Fibroblast of lung (primary cell): ENCODE data around the gene APOA1. TPM values are rescaled to one million over a fixed set of nuclear protein-coding genes. Genes with fewer than 3 reads are reported as not detected.

Source experiments
- DNase-seq, 2 donors: peaks; one replicate each; pipeline versions ENCODE4 v3.0.0 to v3.0.0-alpha.2; 2010; ENCODE audit warnings: low read depth in 2 of 2
- H2AFZ ChIP-seq: 2 replicates; pipeline ENCODE4 v1.5.1; 2012; ENCODE audit warnings: low read length, control low read depth, inconsistent platforms
- H3K27ac ChIP-seq: 2 replicates; pipeline ENCODE4 v1.5.1; 2011; ENCODE audit warnings: low read length, control low read depth; ENCODE audit not compliant: insufficient read depth
- H3K27me3 ChIP-seq: 2 replicates; pipeline ENCODE4 v1.5.1; 2011; ENCODE audit warnings: mild to moderate bottlenecking, low read length; ENCODE audit not compliant: control insufficient read depth, insufficient read depth
- H3K36me3 ChIP-seq: 2 replicates; pipeline ENCODE4 v1.5.1; 2011; ENCODE audit warnings: low read length; ENCODE audit not compliant: control insufficient read depth, insufficient read depth
- H3K4me1 ChIP-seq: 2 replicates; pipeline ENCODE4 v1.5.1; 2011; ENCODE audit warnings: low read length; ENCODE audit not compliant: control insufficient read depth, insufficient read depth; ENCODE audit errors: extremely low read depth
- H3K4me2 ChIP-seq: 2 replicates; pipeline ENCODE4 v1.5.1; 2011; ENCODE audit warnings: low read length, control low read depth; ENCODE audit not compliant: insufficient read depth; ENCODE audit errors: extremely low read depth
- H3K4me3 ChIP-seq, 4 experiments: fragments of 200-600 bp in 1 of 4; sonication (generic) in 1 of 4; replicated peaks in 1 of 4; 2 replicates each; pipeline ENCODE4 v1.5.1; 2011 to 2016; ENCODE audit warnings: low read length in 4 of 4, low read depth in 3 of 4, mild to moderate bottlenecking in 3 of 4, control low read depth in 2 of 4, inconsistent platforms in 1 of 4, mixed read lengths in 1 of 4; ENCODE audit not compliant: insufficient read depth in 1 of 4; ENCODE audit errors: control extremely low read depth in 1 of 4
- H3K79me2 ChIP-seq: 2 replicates; pipeline ENCODE4 v1.5.1; 2012; ENCODE audit warnings: mild to moderate bottlenecking, low read length, inconsistent platforms; ENCODE audit not compliant: control insufficient read depth, insufficient read depth
- H3K9ac ChIP-seq: 2 replicates; pipeline ENCODE4 v1.5.1; 2011; ENCODE audit warnings: mild to moderate bottlenecking, low read length, control low read depth; ENCODE audit not compliant: insufficient read depth
- H3K9me3 ChIP-seq: 2 replicates; pipeline ENCODE4 v1.5.1; 2012; ENCODE audit warnings: low read depth, low read length; ENCODE audit not compliant: control insufficient read depth, insufficient read depth
- H4K20me1 ChIP-seq: 2 replicates; pipeline ENCODE4 v1.5.1; 2011; ENCODE audit warnings: low read length; ENCODE audit not compliant: control insufficient read depth, insufficient read depth; ENCODE audit errors: extremely low read depth
- CTCF ChIP-seq, 2 donors: IDR thresholded peaks in 1 of 2; conservative IDR thresholded peaks in 1 of 2; 1 replicate in 1 of 2; 2 replicates in 1 of 2; pipeline ENCODE4 v1.5.1; 2011 to 2012; ENCODE audit warnings: low read length in 2 of 2, control low read depth in 1 of 2, inconsistent platforms in 1 of 2, low read depth in 1 of 2, mild to moderate bottlenecking in 1 of 2
- EZH2 ChIP-seq: IDR thresholded peaks from 2 replicates; pipeline ENCODE4 v1.5.1; 2012; ENCODE audit warnings: low read length, control low read depth, mild to moderate bottlenecking; ENCODE audit errors: missing control alignments
- polyA plus RNA-seq, 2 donors: library from polyadenylated mRNA; depleted of rRNA in 1 of 2; stranded (reverse) in 1 of 2; unstranded in 1 of 2; fragments of >200 nt; gene quantifications; 2 replicates each; pipeline ENCODE4 v1.2.1, GENCODE V29; 2011 to 2012; ENCODE audit warnings: missing spikeins in 1 of 2
- total RNA-seq: library from RNA; depleted of rRNA; stranded (reverse); fragments of >200 nt; gene quantifications from 2 replicates; pipeline ENCODE4 v1.2.1, GENCODE V29; 2014

Gene APOA1
- total and polyA plus RNA-seq, 2 donors (not counting 1 experiment from before 2014, with no cell fraction given) = 0.05 TPM; not detected in 1

GRCh38 chr11:116831790-116832349 is 5.6 kb downstream of the APOA1 start:
- Histone ChIP-seq H3K4me1 (peaks cover 7% of the 10 kb centered on the region), H3K9me3 (no peaks in the 10 kb centered on the region), H3K36me3 (no peaks in the 10 kb centered on the region), H3K27me3 (no peaks in the 10 kb centered on the region), H3K9ac (no peak overlapping the region), H3K4me3 (no peak overlapping the region), H2AFZ (no peak overlapping the region), H3K27ac (no peak overlapping the region), H3K79me2 (no peaks in the 10 kb centered on the region), H4K20me1 (no peaks in the 10 kb centered on the region), H3K4me2 (no peak overlapping the region)
- TF ChIP-seq CTCF (conservative IDR thresholded peaks at IDR 0.05 in 1 of 2, IDR thresholded peaks at IDR 0.05 in 1 of 2; ENCODE audit: low read depth in 1 of 2, low read length in 2 of 2) = no peak
- no peak for TF ChIP-seq EZH2
- no peak for DNase-seq

DNA sequence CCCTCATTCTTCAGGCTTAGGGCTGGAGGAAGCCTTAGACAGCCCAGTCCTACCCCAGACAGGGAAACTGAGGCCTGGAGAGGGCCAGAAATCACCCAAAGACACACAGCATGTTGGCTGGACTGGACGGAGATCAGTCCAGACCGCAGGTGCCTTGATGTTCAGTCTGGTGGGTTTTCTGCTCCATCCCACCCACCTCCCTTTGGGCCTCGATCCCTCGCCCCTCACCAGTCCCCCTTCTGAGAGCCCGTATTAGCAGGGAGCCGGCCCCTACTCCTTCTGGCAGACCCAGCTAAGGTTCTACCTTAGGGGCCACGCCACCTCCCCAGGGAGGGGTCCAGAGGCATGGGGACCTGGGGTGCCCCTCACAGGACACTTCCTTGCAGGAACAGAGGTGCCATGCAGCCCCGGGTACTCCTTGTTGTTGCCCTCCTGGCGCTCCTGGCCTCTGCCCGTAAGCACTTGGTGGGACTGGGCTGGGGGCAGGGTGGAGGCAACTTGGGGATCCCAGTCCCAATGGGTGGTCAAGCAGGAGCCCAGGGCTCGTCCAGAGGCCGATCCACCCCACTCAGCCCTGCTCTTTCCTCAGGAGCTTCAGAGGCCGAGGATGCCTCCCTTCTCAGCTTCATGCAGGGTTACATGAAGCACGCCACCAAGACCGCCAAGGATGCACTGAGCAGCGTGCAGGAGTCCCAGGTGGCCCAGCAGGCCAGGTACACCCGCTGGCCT is 7.1 kb downstream of the APOA1 start:
- Histone ChIP-seq H3K9ac (no peak overlapping the region), H4K20me1 (no peaks in the 10 kb centered on the region), H3K4me3 (no peak overlapping the region), H2AFZ (no peak overlapping the region), H3K27ac (no peak overlapping the region), H3K4me1 (peaks cover 3% of the 10 kb centered on the region), H3K79me2 (no peaks in the 10 kb centered on the region), H3K4me2 (no peak overlapping the region), H3K27me3 (no peaks in the 10 kb centered on the region), H3K9me3 (no peaks in the 10 kb centered on the region), H3K36me3 (no peaks in the 10 kb centered on the region)
- TF ChIP-seq CTCF (conservative IDR thresholded peaks at IDR 0.05 in 1 of 2, IDR thresholded peaks at IDR 0.05 in 1 of 2; ENCODE audit: low read depth in 1 of 2, low read length in 2 of 2) (no peak), EZH2 (no peak)
- DNase-seq = no peak

- no peak within 1 kb of the TSS for H3K4me2 ChIP-seq
- H3K9ac ChIP-seq = no peak within 1 kb of the TSS
- H3K27ac ChIP-seq = no peak within 1 kb of the TSS
- no peaks in the 10 kb centered on the region for H3K79me2 ChIP-seq
- TF ChIP-seq EZH2 (no peak), CTCF (conservative IDR thresholded peaks at IDR 0.05 in 1 of 2, IDR thresholded peaks at IDR 0.05 in 1 of 2; ENCODE audit: low read depth in 1 of 2, low read length in 2 of 2) (no peak)
- peak; percentile 26 for DNase-seq
- no peaks in the 10 kb centered on the region for H3K4me1 ChIP-seq
- no peaks in the 10 kb centered on the region for H3K9me3 ChIP-seq
- H3K4me3 ChIP-seq = no peak within 1 kb of the TSS
- H3K36me3 ChIP-seq = no peaks in the 10 kb centered on the region
- no peak within 1 kb of the TSS for H2AFZ ChIP-seq
- H4K20me1 ChIP-seq = no peaks in the 10 kb centered on the region
- no peaks in the 10 kb centered on the region for H3K27me3 ChIP-seq
These were observed 7.8 kb downstream of the APOA1 start, which contains the start of gene APOC3 for GRCh38 chr11:116829525-116830183. TSS of gene APOC3 (plus strand) at chr11:116829907. CDS start at chr11:116830583, 676 bp downstream.
